H1 (cell line): ENCODE measurements around the gene GALNT18. TPM values are rescaled to one million over a fixed set of nuclear protein-coding genes. Genes with fewer than 3 reads are reported as not detected.

ENCODE experiments used
- CTCF ChIA-PET: fragments of 300-600 bp; sonication (Branson Sonifier 250); formaldehyde crosslinking; loops from one replicate; lab custom pipeline; 2021; ENCODE audit not compliant: partially characterized antibody; lab: Charles Lee
- POLR2A ChIA-PET: fragments of 300-600 bp; sonication (Branson Sonifier 250); formaldehyde crosslinking; loops from one replicate; lab custom pipeline; 2021; ENCODE audit warnings: inconsistent platforms; ENCODE audit not compliant: partially characterized antibody; lab: Charles Lee
- DNase-seq, 2 experiments: peaks; one replicate each; pipeline versions ENCODE4 v3.0.0 to v3.0.0-alpha.2; 2010 to 2022; ENCODE audit warnings: low spot score in 2 of 2, low read depth in 1 of 2, mixed read lengths in 1 of 2
- FAIRE-seq: peaks from 2 replicates; lab custom pipeline; 2011; peaks lifted over from hg19 to GRCh38; lab: Jason Lieb, UNC
- H2AFZ ChIP-seq: 2 replicates; pipeline ENCODE4 v1.8.1; 2012; ENCODE audit warnings: low read length, inconsistent platforms
- H2AK5ac ChIP-seq: 2 replicates; pipeline ENCODE4 v1.6.1; 2013; ENCODE audit warnings: low read depth, low read length
- H2BK120ac ChIP-seq: replicated peaks from 2 replicates; pipeline ENCODE3; 2013; ENCODE audit warnings: low read depth, low read length, inconsistent platforms
- H2BK12ac ChIP-seq: 2 replicates; pipeline ENCODE4 v1.6.1; 2013; ENCODE audit warnings: low read depth, low read length
- H2BK15ac ChIP-seq: 2 replicates; pipeline ENCODE4 v1.6.1; 2013; ENCODE audit warnings: low read length
- H2BK20ac ChIP-seq: 2 replicates; pipeline ENCODE4 v1.6.1; 2013; ENCODE audit warnings: low read length
- H2BK5ac ChIP-seq: 2 replicates; pipeline ENCODE4 v1.6.1; 2013; ENCODE audit warnings: low read depth, low read length
- H3K14ac ChIP-seq: 2 replicates; pipeline ENCODE4 v1.6.1; 2013; ENCODE audit warnings: inconsistent platforms; ENCODE audit not compliant: insufficient read length
- H3K18ac ChIP-seq: 2 replicates; pipeline ENCODE4 v1.6.1; 2013; ENCODE audit warnings: low read length; ENCODE audit errors: extremely low read depth
- H3K23ac ChIP-seq: 2 replicates; pipeline ENCODE4 v1.6.1; 2013; ENCODE audit warnings: inconsistent platforms; ENCODE audit not compliant: insufficient read length
- H3K23me2 ChIP-seq: 2 replicates; pipeline ENCODE4 v1.6.1; 2013; ENCODE audit warnings: low read depth, low read length
- H3K27ac ChIP-seq: 2 replicates; pipeline ENCODE4 v1.6.1; 2011; ENCODE audit warnings: low read depth, low read length, inconsistent platforms
- H3K27me3 ChIP-seq, 4 experiments: replicated peaks in 1 of 4; 1 replicate in 1 of 4; 2 replicates in 3 of 4; pipeline versions ENCODE4 v1.6.1 to v1.8.1; 2011 to 2013; ENCODE audit warnings: low read length in 3 of 4, mild to moderate bottlenecking in 3 of 4, inconsistent platforms in 2 of 4, mixed read lengths in 2 of 4, moderate library complexity in 1 of 4; ENCODE audit not compliant: control insufficient read depth in 3 of 4, insufficient read depth in 3 of 4; ENCODE audit errors: extremely low read depth in 1 of 4
- H3K36me3 ChIP-seq, 4 experiments: 2 replicates each; pipeline versions ENCODE4 v1.6.1 to v1.8.1; 2011 to 2013; ENCODE audit warnings: mild to moderate bottlenecking in 4 of 4, low read length in 3 of 4, moderate library complexity in 2 of 4, control low read depth in 1 of 4, inconsistent platforms in 1 of 4; ENCODE audit not compliant: insufficient read depth in 4 of 4, control insufficient read depth in 2 of 4
- H3K4ac ChIP-seq: replicated peaks from 2 replicates; pipeline ENCODE3; 2013; ENCODE audit warnings: low read length, low read depth, mixed read lengths, inconsistent platforms; ENCODE audit not compliant: insufficient read length
- H3K4me1 ChIP-seq, 4 experiments: replicated peaks in 1 of 4; 1 replicate in 1 of 4; 2 replicates in 3 of 4; pipeline versions ENCODE4 v1.6.1 to v1.8.1; 2011 to 2013; ENCODE audit warnings: low read length in 3 of 4, inconsistent platforms in 2 of 4, mixed read lengths in 1 of 4; ENCODE audit not compliant: insufficient read depth in 4 of 4, control insufficient read depth in 3 of 4
- H3K4me2 ChIP-seq, 2 experiments: 2 replicates each; pipeline versions ENCODE4 v1.6.1 to v1.8.1; 2011 to 2013; ENCODE audit warnings: low read depth in 2 of 2, low read length in 2 of 2, control low read depth in 1 of 2, inconsistent platforms in 1 of 2, mild to moderate bottlenecking in 1 of 2; ENCODE audit not compliant: insufficient read depth in 1 of 2
- H3K4me3 ChIP-seq, 4 experiments: fragments of 200-600, 300-600 bp in 1 of 4; sonication (generic), shearing (Covaris generic), sonication (Bioruptor Twin) in 1 of 4; 2 replicates each; pipeline versions ENCODE4 v1.5.1 to v1.8.1; 2011 to 2016; ENCODE audit warnings: low read length in 4 of 4, low read depth in 3 of 4, control low read depth in 2 of 4, inconsistent platforms in 2 of 4, mild to moderate bottlenecking in 2 of 4, mixed read lengths in 1 of 4, moderate library complexity in 1 of 4; ENCODE audit not compliant: insufficient read depth in 2 of 4; ENCODE audit errors: extremely low read depth in 1 of 4
- H3K56ac ChIP-seq: replicated peaks from 2 replicates; pipeline ENCODE3; 2013; ENCODE audit warnings: low read depth, mild to moderate bottlenecking, mixed read lengths, low read length, inconsistent platforms; ENCODE audit not compliant: insufficient read length
- H3K79me1 ChIP-seq: 2 replicates; pipeline ENCODE4 v1.6.1; 2013; ENCODE audit warnings: low read depth, low read length, control low read depth
- H3K79me2 ChIP-seq, 2 experiments: 2 replicates each; pipeline versions ENCODE4 v1.6.1 to v1.8.1; 2012 to 2013; ENCODE audit warnings: low read length in 2 of 2, mild to moderate bottlenecking in 2 of 2, inconsistent platforms in 1 of 2; ENCODE audit not compliant: insufficient read depth in 2 of 2, control insufficient read depth in 1 of 2
- H3K9ac ChIP-seq, 4 experiments: replicated peaks in 1 of 4; 1 replicate in 1 of 4; 2 replicates in 3 of 4; pipeline versions ENCODE4 v1.6.1 to v1.8.1; 2011 to 2013; ENCODE audit warnings: low read depth in 3 of 4, low read length in 3 of 4, control low read depth in 2 of 4, mild to moderate bottlenecking in 2 of 4, moderate library complexity in 2 of 4, inconsistent platforms in 1 of 4; ENCODE audit errors: extremely low read depth in 1 of 4
- H3K9me3 ChIP-seq, 2 experiments: 2 replicates each; pipeline versions ENCODE4 v1.6.1 to v1.8.1; 2012 to 2013; ENCODE audit warnings: mild to moderate bottlenecking in 2 of 2, moderate library complexity in 2 of 2, control low read depth in 1 of 2, inconsistent platforms in 1 of 2, low read depth in 1 of 2, low read length in 1 of 2, mixed read lengths in 1 of 2; ENCODE audit not compliant: insufficient read depth in 2 of 2
- H4K20me1 ChIP-seq, 2 experiments: replicated peaks in 1 of 2; 2 replicates each; pipeline versions ENCODE3 to v1.8.1; 2011 to 2013; ENCODE audit warnings: inconsistent platforms in 2 of 2, low read length in 2 of 2, mild to moderate bottlenecking in 1 of 2; ENCODE audit not compliant: insufficient read depth in 2 of 2, control insufficient read depth in 1 of 2
- H4K5ac ChIP-seq: 2 replicates; pipeline ENCODE4 v1.6.1; 2013; ENCODE audit warnings: low read length, low read depth, mixed read lengths, inconsistent platforms; ENCODE audit not compliant: insufficient read length
- H4K8ac ChIP-seq: 2 replicates; pipeline ENCODE4 v1.8.0; 2013; ENCODE audit warnings: mild to moderate bottlenecking, moderate library complexity, low read length, inconsistent platforms; ENCODE audit not compliant: insufficient read depth; ENCODE audit errors: extremely low read depth
- H4K91ac ChIP-seq: replicated peaks from 2 replicates; pipeline ENCODE3; 2013; ENCODE audit warnings: low read length, mixed read lengths, inconsistent platforms; ENCODE audit not compliant: insufficient read length
- EGR1 ChIP-seq: IDR thresholded peaks from 2 replicates; pipeline ENCODE4 v1.6.1; 2011; ENCODE audit warnings: low read depth, low read length, borderline replicate concordance
- FOSL1 ChIP-seq: IDR thresholded peaks from 2 replicates; pipeline ENCODE4 v1.6.1; 2011; ENCODE audit warnings: mild to moderate bottlenecking, low read depth, low read length, moderate library complexity; ENCODE audit not compliant: insufficient read depth
- GABPA ChIP-seq: IDR thresholded peaks from 2 replicates; pipeline ENCODE4 v1.6.1; 2011; ENCODE audit warnings: mild to moderate bottlenecking, low read length, moderate library complexity, borderline replicate concordance; ENCODE audit not compliant: insufficient read depth
- HDAC2 ChIP-seq, 2 experiments: fragments of 300-600 bp in 1 of 2; sonication (generic) in 1 of 2; IDR thresholded peaks; 2 replicates each; pipeline ENCODE4 v1.6.1; 2011 to 2012; ENCODE audit warnings: low read depth in 2 of 2, low read length in 2 of 2, mild to moderate bottlenecking in 2 of 2, moderate library complexity in 2 of 2, borderline replicate concordance in 1 of 2, inconsistent platforms in 1 of 2
- JUND ChIP-seq: IDR thresholded peaks from 2 replicates; pipeline ENCODE4 v1.6.1; 2011; ENCODE audit warnings: mild to moderate bottlenecking, improper control_type of control experiment, low read length
- POLR2AphosphoS5 ChIP-seq: IDR thresholded peaks from 2 replicates; pipeline ENCODE4 v1.6.1; 2011; ENCODE audit warnings: low read depth, low read length
- RXRA ChIP-seq: IDR thresholded peaks from 2 replicates; pipeline ENCODE4 v1.6.1; 2011; ENCODE audit warnings: low read depth, mild to moderate bottlenecking, low read length, moderate library complexity; ENCODE audit not compliant: insufficient read depth
- WGBS, 2 experiments: shearing (Covaris generic) in 1 of 2; methylation state at CpG; one replicate each; pipeline versions ENCODE4 v1.1.6 to v1.1.7; 2013 to 2015; ENCODE audit warnings: low lambda C conversion rate in 2 of 2, mixed read lengths in 2 of 2, inconsistent platforms in 1 of 2, low coverage in 1 of 2, missing lambda C conversion rate in 1 of 2; ENCODE audit not compliant: insufficient replicate concordance in 2 of 2, insufficient coverage in 1 of 2, insufficient read length in 1 of 2; ENCODE audit errors: extremely low coverage in 1 of 2, missing lambda C conversion rate in 1 of 2; 5-methylcytosine and 5-hydroxymethylcytosine counted together
- polyA plus RNA-seq, 7 experiments: library from polyadenylated mRNA; depleted of rRNA in 3 of 7; stranded (reverse) in 5 of 7; unstranded in 2 of 7; fragments of >200 nt in 5 of 7; fragments of 200-250 nt in 2 of 7; gene quantifications; 1 replicate in 5 of 7; 2 replicates in 1 of 7; 4 replicates in 1 of 7; pipeline versions ENCODE4 v1.2.1 to v1.2.3, GENCODE V29; 2011 to 2013; ENCODE audit warnings: missing spikeins in 2 of 7, mixed read lengths in 2 of 7
- total RNA-seq: library from RNA; stranded (reverse); fragmentation: NEBNext Ultra II Directional; extraction: Animal tissue kit (Norgen Biotek cat#: 25700); gene quantifications from 2 replicates; pipeline ENCODE4 v1.2.1, GENCODE V29; 2021
- TF ChIP-seq, protein P1 (sequence below): IDR thresholded peaks from 2 replicates; pipeline ENCODE4 v1.6.1; 2012; ENCODE audit warnings: low read length, inconsistent platforms
- TF ChIP-seq, protein P2 (sequence below): IDR thresholded peaks from 2 replicates; pipeline ENCODE4 v1.6.1; 2012; ENCODE audit warnings: inconsistent platforms

Gene GALNT18
- total and polyA plus RNA-seq, 2 of the 8 experiments (the other 6 are each of a cell fraction or from before 2014, with no cell fraction given) = 6.0 to 9.4 TPM

DNA sequence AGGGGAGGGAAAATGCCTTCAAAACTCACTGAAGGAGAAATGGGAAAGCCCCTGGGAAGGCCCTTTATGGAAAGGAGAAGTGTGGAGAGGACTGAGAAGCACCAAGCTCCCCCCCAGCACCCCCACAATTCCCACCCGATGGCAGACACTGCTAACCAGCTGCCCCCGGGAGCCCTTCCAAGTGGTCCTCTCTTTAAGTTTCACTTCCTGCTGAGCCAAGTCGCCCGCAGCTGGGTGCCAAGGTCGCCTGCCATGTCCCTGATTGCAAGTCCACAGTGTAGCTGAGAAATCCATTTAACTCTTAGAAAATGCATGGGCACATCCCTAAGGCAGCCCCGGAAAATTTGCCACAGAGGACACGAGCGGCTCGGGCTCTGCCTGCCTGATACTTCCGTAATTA, 68.2 kb downstream of the GALNT18 start:
- no peak overlapping the region for H2BK5ac ChIP-seq
- no peak overlapping the region for H2AFZ ChIP-seq
- H3K4me3 ChIP-seq = no peak overlapping the region
- no peaks in the 10 kb centered on the region for H3K36me3 ChIP-seq
- no peaks in the 10 kb centered on the region for H3K23me2 ChIP-seq
- H3K4me2 ChIP-seq = no peak overlapping the region
- no peaks in the 10 kb centered on the region for H3K79me1 ChIP-seq
- DNase-seq = no peak
- POLR2A ChIA-PET = no interaction called here
- H3K14ac ChIP-seq = no peak overlapping the region
- H2BK120ac ChIP-seq = no peak overlapping the region
- H4K91ac ChIP-seq = no peak overlapping the region
- H3K23ac ChIP-seq = no peak overlapping the region
- H3K4ac ChIP-seq = no peak overlapping the region
- no peak overlapping the region for H2BK12ac ChIP-seq
- H3K27ac ChIP-seq = no peak overlapping the region
- no peak overlapping the region for H2BK15ac ChIP-seq
- no peak overlapping the region for H2BK20ac ChIP-seq
- 94% methylated on average over 10 of the region's 10 CpGs; no CpG with 5 or more reads in 1 of the 2 experiments for WGBS, 2 experiments
- no peaks in the 10 kb centered on the region for H4K20me1 ChIP-seq
- no peaks in the 10 kb centered on the region for H3K79me2 ChIP-seq
- H3K56ac ChIP-seq = no peak overlapping the region
- H2AK5ac ChIP-seq = no peak overlapping the region
- H3K27me3 ChIP-seq = no peaks in the 10 kb centered on the region
- H3K18ac ChIP-seq = no peak overlapping the region
- H4K8ac ChIP-seq = no peak overlapping the region
- TF ChIP-seq POLR2AphosphoS5 (no peak), FOSL1 (no peak), HDAC2 (IDR thresholded peaks at IDR 0.05; ENCODE audit: borderline replicate concordance in 1 of 2, low read depth in 2 of 2, low read length in 2 of 2) (no peak), GABPA (no peak), RXRA (no peak), JUND (no peak), EGR1 (no peak)
- TF ChIP-seq, protein P1, sequence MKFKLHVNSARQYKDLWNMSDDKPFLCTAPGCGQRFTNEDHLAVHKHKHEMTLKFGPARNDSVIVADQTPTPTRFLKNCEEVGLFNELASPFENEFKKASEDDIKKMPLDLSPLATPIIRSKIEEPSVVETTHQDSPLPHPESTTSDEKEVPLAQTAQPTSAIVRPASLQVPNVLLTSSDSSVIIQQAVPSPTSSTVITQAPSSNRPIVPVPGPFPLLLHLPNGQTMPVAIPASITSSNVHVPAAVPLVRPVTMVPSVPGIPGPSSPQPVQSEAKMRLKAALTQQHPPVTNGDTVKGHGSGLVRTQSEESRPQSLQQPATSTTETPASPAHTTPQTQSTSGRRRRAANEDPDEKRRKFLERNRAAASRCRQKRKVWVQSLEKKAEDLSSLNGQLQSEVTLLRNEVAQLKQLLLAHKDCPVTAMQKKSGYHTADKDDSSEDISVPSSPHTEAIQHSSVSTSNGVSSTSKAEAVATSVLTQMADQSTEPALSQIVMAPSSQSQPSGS = no peak
- TF ChIP-seq, protein P2, sequence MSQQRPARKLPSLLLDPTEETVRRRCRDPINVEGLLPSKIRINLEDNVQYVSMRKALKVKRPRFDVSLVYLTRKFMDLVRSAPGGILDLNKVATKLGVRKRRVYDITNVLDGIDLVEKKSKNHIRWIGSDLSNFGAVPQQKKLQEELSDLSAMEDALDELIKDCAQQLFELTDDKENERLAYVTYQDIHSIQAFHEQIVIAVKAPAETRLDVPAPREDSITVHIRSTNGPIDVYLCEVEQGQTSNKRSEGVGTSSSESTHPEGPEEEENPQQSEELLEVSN = no peak
- TF ChIP-seq, all 59 proteins: peak for 0
- CTCF ChIA-PET = interaction anchor here (0.5 kb wide), 1 partner anchor 1426 kb away, joined by 3 read pairs; no protein-coding TSS in a partner anchor
- H3K4me1 ChIP-seq = no peaks in the 10 kb centered on the region
- H3K9ac ChIP-seq = no peak overlapping the region
- H3K9me3 ChIP-seq = no peaks in the 10 kb centered on the region
- FAIRE-seq = no peak
- H4K5ac ChIP-seq = no peak overlapping the region
